DMS53 treated with DMSO at 0.1 percent for 48 hours (cell line): Measurements from ENCODE around the gene MOB3C.

Experiments used
- DNase-seq: peaks from one replicate; lab custom pipeline; 2025; ENCODE audit not compliant: unreplicated experiment; lab: John Stamatoyannopoulos, UW

MOB3C gene

GRCh38 chr1:46639547-46639946 lies 22.9 kb upstream of the MOB3C start:
- no peak for DNase-seq

DNA sequence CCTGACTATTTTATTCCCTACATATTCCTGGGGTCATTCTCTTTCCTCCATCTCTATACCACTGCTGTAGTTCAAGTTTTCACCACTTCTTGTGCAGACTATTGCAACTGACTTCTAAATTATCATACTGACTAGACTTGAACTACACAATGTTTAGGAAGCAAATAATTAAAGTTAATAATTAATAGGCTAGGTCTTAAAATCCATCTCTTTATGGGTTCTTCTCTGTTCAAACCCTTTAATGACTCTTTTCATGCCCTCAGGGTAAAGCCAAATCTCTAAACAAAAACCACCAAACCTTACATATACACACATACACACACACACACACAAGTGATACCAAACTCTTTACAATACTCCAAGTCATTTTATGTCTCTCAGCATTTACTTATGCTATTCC lies 22.3 kb upstream of the MOB3C start:
- no peak for DNase-seq

- DNase-seq = no peak
Observed at GRCh38 chr1:46637444-46638083, 21.0 kb upstream of the MOB3C start.

DNA sequence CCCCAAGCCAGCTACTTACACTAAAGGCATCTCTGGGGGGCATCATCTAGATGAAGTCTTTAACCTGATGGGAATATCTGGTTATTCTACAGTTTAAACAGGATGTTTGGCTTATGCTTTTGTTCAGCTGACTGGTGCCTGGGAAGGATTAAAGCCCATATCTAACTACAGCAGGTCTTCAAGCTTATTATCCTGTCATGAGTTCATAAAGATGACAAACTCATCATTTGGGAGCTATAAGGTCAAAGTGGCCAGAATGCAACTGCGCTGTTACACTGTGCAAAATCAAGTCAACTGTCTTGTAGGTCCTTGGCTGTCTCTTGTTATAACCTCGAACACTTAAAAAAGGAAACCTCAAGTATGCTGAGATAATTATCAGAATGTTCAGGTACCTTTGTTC lies 18.6 kb upstream of the MOB3C start:
- no peak for DNase-seq

- no peak for DNase-seq
Observed at GRCh38 chr1:46630719-46631118, 14.1 kb upstream of the MOB3C start.

DNA sequence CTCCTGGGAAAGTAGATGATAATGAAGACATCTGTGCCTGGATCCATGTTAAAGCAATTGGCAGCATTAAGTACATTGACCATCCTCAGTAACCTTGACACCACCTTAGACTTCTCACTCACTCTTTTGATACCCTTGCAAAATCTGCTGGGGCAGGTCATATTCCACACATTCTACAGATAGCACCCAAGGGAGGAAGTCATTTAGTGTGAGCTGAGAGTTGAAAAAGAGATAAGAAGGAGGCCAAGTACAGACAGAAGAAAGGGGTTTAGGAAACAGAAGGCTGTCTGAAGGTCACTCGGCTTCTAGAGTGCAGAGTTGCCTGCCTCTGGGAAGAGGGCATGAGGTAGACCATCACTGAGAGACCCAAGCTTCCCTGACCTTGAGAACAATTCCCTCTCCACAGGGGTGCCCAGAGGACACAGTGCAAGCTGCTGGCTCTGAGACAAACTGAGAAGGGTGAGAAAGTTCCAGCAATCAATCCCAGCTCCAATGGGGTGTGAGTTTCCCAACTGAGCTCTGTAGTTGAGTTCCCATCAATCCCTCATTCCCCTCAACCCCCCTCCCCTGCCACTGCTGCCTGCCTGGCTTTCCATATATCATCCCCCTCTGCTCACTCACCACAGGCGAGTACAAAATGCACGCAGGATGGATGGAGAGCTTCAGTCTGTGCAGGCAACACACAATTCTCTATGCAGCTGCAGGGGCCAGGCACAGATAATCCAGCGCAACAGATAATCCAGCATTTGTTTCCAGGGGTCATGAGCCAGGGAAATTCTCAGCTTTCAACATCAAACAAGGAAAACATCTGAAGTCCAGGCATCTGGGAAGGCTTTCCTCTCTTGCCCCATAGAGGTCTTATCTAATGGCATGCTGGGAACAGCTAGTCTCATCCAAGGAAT lies 7.4 kb upstream of the MOB3C start:
- no peak for DNase-seq

GRCh38 chr1:46622344-46622743 lies 5.7 kb upstream of the MOB3C start:
- DNase-seq = peak; percentile 63

- no peak for DNase-seq
Observed at GRCh38 chr1:46621930-46622329, 5.3 kb upstream of the MOB3C start.

GRCh38 chr1:46619656-46620258 lies 3.1 kb upstream of the MOB3C start:
- no peak for DNase-seq

GRCh38 chr1:46618754-46619415 lies 2.3 kb upstream of the MOB3C start:
- DNase-seq = no peak

- no peak for DNase-seq
Observed at GRCh38 chr1:46617833-46618232, 1.2 kb upstream of the MOB3C start.

DNA sequence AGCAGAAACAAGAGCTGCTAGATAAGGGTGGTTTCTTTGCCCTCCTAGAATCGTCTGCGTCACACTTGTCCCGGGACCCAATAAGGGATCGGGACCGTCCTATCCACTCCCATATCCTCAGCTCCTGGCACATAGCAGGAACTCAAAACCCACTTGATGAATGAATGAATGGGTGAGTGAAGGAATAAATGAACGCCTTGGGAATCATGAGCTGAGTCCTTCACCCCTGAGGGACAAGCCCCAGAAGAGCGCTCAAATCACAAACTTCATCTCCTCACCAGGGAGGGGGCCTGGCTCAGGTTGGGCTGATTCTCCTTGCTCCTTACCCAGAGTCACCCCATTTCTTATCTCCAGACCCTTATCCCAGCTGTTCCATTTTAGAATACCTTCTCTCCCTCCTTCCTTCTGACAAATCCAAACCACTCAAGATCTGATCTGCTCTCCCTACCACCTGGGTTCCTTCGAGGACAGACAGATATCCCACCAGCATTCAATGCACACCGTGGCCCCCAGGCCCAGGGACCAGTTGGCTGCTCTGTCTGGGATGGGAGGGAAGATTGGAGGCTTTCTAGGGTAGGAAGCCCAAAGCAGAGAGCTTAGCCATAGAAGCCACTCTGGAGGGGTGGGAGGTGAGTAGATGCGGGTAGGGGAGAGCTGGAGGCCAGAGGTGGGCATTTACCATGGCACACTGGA lies 643 bp upstream of the MOB3C start:
- DNase-seq = no peak

DNA sequence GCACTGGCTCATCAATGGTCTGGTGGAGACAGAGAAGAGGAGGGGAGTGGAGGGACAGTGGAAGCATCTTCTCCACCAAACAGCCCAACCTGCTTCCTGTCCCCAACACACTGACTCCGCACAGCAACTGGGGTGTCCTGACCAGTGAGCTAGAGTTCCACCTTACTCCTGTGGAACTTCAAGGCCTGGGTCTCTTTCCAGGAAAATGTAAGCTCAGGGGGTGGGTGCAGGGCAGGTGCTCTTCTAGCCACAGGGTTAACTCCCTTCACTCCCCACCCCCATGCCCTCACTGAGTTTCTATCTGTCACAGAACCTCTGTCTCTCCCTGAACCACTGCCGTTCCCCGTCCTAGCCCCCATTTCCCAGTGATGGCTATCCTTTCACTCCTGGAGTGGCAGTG lies 876 bp downstream of the MOB3C start:
- DNase-seq = no peak

DNA sequence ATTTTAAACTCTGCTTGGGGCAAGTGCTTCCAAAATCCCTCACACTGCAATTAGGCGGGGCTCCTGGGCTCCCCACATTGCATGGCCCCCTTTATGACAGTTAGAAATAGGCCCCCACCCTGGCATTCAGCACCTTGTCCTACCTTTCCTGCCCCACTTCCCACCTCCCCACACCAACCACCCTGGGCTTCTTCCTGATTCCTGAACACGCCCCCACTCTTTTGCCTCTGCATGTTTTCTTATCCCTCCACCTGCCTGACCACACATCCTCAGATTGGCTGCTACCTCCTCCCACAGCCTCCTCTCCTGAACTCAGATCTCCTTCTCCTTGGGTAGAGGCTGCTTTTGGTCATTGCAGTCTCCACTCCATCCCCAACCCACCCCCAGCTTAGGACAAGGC lies 1.5 kb downstream of the MOB3C start:
- no peak for DNase-seq

DNA sequence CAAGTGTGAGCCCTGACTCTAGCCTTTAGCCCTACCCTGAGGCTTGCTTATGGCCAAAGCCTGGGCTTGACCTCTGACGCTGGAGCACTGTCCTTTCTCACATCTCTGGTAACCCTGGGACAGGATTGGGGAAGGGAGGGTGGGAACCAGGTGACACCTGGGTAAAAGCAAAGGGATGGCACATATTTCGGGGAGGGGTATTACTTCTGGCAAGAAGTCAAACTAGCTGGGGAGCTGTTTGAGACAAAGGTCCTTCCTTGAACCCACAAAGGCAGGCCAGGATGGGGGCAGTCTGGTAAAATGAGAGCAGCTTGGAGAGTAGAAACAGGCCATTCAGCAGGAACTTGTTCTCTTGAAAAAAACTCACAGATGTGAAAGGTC lies 2.0 kb downstream of the MOB3C start:
- DNase-seq = no peak

DNA sequence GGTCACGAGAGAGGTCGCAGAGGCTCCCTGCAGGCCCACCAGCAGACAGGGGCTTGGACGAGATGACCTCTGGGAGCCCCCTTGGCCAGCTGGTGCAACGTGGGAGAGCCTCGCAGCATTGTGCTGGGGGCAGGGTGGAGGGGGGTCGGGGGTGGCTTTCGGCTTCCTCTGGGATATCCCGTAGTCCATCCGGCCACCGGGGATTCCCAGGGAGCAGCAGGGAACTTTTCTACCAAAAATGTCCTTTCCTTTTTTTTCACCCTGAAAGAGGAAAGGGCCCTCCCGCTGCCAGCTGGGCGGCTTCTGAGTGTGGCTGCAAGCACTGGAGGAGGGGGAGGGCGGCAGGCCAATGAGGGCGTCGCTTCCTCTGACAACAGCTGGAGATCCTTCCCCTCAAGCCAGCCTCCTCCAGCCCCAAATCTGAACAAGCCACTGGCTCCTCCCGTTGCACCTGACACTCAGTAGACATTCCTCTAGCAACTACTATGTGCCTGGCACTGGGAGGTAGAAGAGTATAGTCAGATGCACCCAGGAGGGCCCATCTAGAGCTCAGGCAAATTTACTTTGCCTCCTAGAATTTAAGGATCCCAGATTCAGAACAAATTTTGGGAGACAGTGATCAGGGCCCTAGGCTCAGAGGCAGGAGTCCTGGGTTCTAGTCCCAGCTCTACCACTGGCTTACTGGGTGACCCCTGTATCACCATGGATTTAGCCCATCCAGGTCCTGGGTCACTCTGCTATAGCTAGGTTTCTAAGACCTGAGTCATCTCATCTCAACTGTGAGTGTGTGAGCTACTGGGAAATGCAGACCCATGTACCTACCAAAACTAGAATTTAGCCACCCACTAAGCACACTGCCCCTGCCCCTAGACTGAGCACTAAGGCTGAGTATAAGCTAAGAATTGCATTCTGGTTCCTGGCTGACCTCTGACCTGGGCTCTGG lies 2.7 kb downstream of the MOB3C start:
- DNase-seq = no peak

DNA sequence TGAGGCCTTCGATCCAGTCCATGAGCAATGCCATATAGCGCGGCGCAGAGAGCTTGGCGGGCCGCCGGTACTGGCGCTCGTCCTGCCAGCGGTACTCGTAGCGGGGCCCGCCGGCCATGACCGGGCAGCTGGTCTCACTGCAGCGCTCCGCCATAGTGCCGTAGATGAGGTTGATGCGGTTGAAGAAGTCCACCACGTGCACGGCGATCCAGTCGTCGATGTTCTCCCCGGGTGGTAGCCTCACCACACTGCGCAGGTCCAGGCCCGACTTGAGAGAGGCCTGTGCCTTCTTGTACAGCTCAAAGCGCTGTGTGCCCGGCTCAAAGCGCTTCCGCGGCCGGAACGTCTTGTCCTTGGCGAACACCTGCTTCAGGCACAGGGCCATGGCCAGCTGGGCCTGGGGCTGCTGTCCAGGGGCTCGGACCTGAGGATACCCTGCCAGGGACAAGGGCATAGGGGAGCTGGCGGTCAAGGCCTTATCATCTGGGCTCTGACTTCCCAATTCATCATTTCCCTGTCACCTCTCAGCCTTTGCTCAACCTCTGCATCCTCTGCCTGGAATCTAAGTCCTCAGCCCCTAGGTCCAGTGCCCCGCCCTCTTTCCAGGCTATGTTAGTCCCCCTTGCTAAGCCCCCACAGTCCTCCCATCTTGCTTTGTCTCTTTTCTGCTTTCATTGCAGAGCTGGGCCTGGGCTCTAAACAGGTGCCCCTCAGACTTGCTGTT lies 3.5 kb downstream of the MOB3C start:
- DNase-seq = no peak

DNA sequence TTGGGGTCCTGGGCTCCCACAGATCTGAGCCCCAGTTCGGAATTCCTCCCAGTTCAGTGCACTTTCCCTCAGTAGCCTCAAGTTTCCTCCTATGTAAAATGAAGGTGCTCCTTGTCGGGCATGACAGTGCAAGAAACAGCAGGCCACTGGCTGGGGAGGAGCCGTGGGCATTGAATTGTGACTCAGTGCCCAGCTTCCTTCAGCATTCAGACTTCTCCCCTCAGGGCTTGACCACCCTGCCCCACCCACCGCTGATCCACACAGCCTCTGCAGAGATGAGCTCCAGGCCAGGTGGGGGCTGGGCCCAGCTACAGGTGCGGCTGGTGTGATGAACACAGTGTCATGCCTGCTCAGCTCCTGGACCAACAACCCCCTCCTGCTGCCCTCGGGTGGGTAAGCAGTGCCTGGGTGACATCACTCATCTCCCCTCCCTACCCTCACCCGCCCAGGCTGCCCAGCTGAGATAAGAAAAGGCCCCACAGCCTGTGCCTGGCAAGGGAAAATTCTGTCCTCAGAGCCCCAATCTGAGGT lies 4.9 kb downstream of the MOB3C start:
- no peak for DNase-seq
